HEK293 (cell line): ENCODE results near the gene ZNF528.

Experiments used
- CTCF ChIA-PET: fragments of 350-600 bp; formaldehyde crosslinking; extraction: SDS; loops from one replicate; lab custom pipeline; 2021; ENCODE audit warnings: antibody characterized with exemption; lab: Yijun Ruan, JAX
- POLR2A ChIA-PET: fragments of 300-600 bp; formaldehyde crosslinking; extraction: SDS; loops from one replicate; lab custom pipeline; 2020; ENCODE audit warnings: antibody characterized with exemption, inconsistent platforms; lab: Yijun Ruan, JAX
- H3K27ac ChIP-seq: fragments of 200-500 bp; sonication (Bioruptor generic); 2 replicates; pipeline ENCODE4 v1.5.1; 2014; ENCODE audit warnings: low read depth, low read length, control low read depth, inconsistent platforms; ENCODE audit errors: extremely low read depth
- H3K36me3 ChIP-seq, 2 experiments: fragments of 200-500 bp in 1 of 2; sonication (Bioruptor generic) in 1 of 2; 1 replicate in 1 of 2; 2 replicates in 1 of 2; pipeline ENCODE4 v1.5.1; 2014 to 2017; ENCODE audit warnings: inconsistent platforms in 2 of 2, low read length in 2 of 2; ENCODE audit not compliant: control insufficient read depth in 2 of 2, insufficient read depth in 1 of 2
- H3K4me1 ChIP-seq: fragments of 200-500 bp; sonication (Bioruptor generic); 2 replicates; pipeline ENCODE4 v1.5.1; 2014; ENCODE audit warnings: mild to moderate bottlenecking, low read length, inconsistent platforms; ENCODE audit not compliant: control insufficient read depth, insufficient read depth
- H3K4me3 ChIP-seq: 2 replicates; pipeline ENCODE4 v1.5.1; 2011; ENCODE audit warnings: low read depth, mild to moderate bottlenecking, control low read depth, low read length, moderate library complexity
- H3K9me3 ChIP-seq: fragments of 200-500 bp; sonication (Bioruptor generic); 2 replicates; pipeline ENCODE4 v1.5.1; 2014; ENCODE audit warnings: low read depth, low read length, inconsistent platforms; ENCODE audit not compliant: control insufficient read depth, insufficient read depth
- EGR2 ChIP-seq: fragments of 450-650 bp; formaldehyde crosslinking; IDR thresholded peaks from 2 replicates; pipeline ENCODE4 v1.5.1; 2016; ENCODE audit warnings: low read depth, missing biosample characterization, missing genetic modification characterization
- HOXA7 ChIP-seq: sonication (generic); formaldehyde crosslinking; IDR thresholded peaks from 2 replicates; pipeline ENCODE4 v1.8.1; 2022; ENCODE audit warnings: missing genetic modification reagents, borderline replicate concordance
- KLF16 ChIP-seq: fragments of 450-650 bp; formaldehyde crosslinking; IDR thresholded peaks from 2 replicates; pipeline ENCODE4 v1.5.1; 2017; ENCODE audit warnings: missing biosample characterization, missing genetic modification characterization
- KLF17 ChIP-seq: fragments of 450-650 bp; formaldehyde crosslinking; IDR thresholded peaks from 2 replicates; pipeline ENCODE4 v1.5.1; 2016; ENCODE audit warnings: missing biosample characterization, missing genetic modification characterization
- KLF8 ChIP-seq: fragments of 450-650 bp; formaldehyde crosslinking; IDR thresholded peaks from 2 replicates; pipeline ENCODE4 v1.5.1; 2016; ENCODE audit warnings: missing biosample characterization, missing genetic modification characterization
- KLF9 ChIP-seq: fragments of 450-650 bp; formaldehyde crosslinking; IDR thresholded peaks from 2 replicates; pipeline ENCODE4 v1.5.1; 2016; ENCODE audit warnings: missing biosample characterization, missing genetic modification characterization, low read depth
- PRDM4 ChIP-seq: fragments of 450-650 bp; formaldehyde crosslinking; IDR thresholded peaks from 2 replicates; pipeline ENCODE4 v1.5.1; 2017; ENCODE audit warnings: missing biosample characterization, missing genetic modification characterization
- SP2 ChIP-seq: fragments of 450-650 bp; formaldehyde crosslinking; IDR thresholded peaks from 2 replicates; pipeline ENCODE4 v1.5.1; 2016; ENCODE audit warnings: missing biosample characterization, missing genetic modification characterization
- SP3 ChIP-seq: fragments of 450-650 bp; formaldehyde crosslinking; IDR thresholded peaks from 2 replicates; pipeline ENCODE4 v1.5.1; 2016; ENCODE audit warnings: missing biosample characterization, missing genetic modification characterization
- WT1 ChIP-seq: fragments of 450-650 bp; formaldehyde crosslinking; IDR thresholded peaks from 2 replicates; pipeline ENCODE4 v1.5.1; 2016; ENCODE audit warnings: missing biosample characterization, missing genetic modification characterization
- ZBTB1 ChIP-seq: fragments of 450-650 bp; formaldehyde crosslinking; IDR thresholded peaks from 2 replicates; pipeline ENCODE4 v1.5.1; 2016; ENCODE audit warnings: missing biosample characterization, missing genetic modification characterization
- ZBTB21 ChIP-seq: fragments of 450-650 bp; formaldehyde crosslinking; IDR thresholded peaks from 2 replicates; pipeline ENCODE4 v1.5.1; 2017; ENCODE audit warnings: missing biosample characterization, missing genetic modification characterization
- ZBTB26 ChIP-seq: fragments of 450-650 bp; formaldehyde crosslinking; optimal IDR thresholded peaks from 2 replicates; pipeline ENCODE3; 2016; ENCODE audit warnings: missing biosample characterization, mild to moderate bottlenecking, missing genetic modification characterization
- ZNF155 ChIP-seq: fragments of 450-650 bp; formaldehyde crosslinking; IDR thresholded peaks from 2 replicates; pipeline ENCODE4 v1.5.1; 2016; ENCODE audit warnings: missing biosample characterization, missing genetic modification characterization
- ZNF169 ChIP-seq: fragments of 450-650 bp; formaldehyde crosslinking; IDR thresholded peaks from 2 replicates; pipeline ENCODE4 v1.5.1; 2016; ENCODE audit warnings: missing biosample characterization, missing genetic modification characterization
- ZNF239 ChIP-seq: fragments of 450-650 bp; formaldehyde crosslinking; IDR thresholded peaks from 2 replicates; pipeline ENCODE4 v1.5.1; 2016; ENCODE audit warnings: missing biosample characterization, missing genetic modification characterization
- ZNF324 ChIP-seq: fragments of 450-650 bp; formaldehyde crosslinking; IDR thresholded peaks from 2 replicates; pipeline ENCODE4 v1.5.1; 2016; ENCODE audit warnings: missing biosample characterization, missing genetic modification characterization
- ZNF335 ChIP-seq: fragments of 450-650 bp; formaldehyde crosslinking; conservative IDR thresholded peaks from 2 replicates; pipeline ENCODE4 v1.5.1; 2016; ENCODE audit warnings: missing biosample characterization, missing genetic modification characterization
- ZNF350 ChIP-seq: fragments of 450-650 bp; formaldehyde crosslinking; IDR thresholded peaks from 2 replicates; pipeline ENCODE4 v1.5.0; 2017; ENCODE audit warnings: missing biosample characterization, mild to moderate bottlenecking, missing genetic modification characterization
- ZNF391 ChIP-seq: fragments of 450-650 bp; formaldehyde crosslinking; IDR thresholded peaks from 2 replicates; pipeline ENCODE4 v1.5.1; 2016; ENCODE audit warnings: low read depth, missing biosample characterization, missing genetic modification characterization, borderline replicate concordance
- ZNF571 ChIP-seq: fragments of 450-650 bp; formaldehyde crosslinking; IDR thresholded peaks from 2 replicates; pipeline ENCODE4 v1.5.0; 2017; ENCODE audit warnings: missing biosample characterization, missing genetic modification characterization
- ZNF596 ChIP-seq: fragments of 450-650 bp; IDR thresholded peaks from 2 replicates; pipeline ENCODE4 v1.5.0; 2018; ENCODE audit warnings: missing biosample characterization, mild to moderate bottlenecking, missing genetic modification characterization, moderate library complexity
- ZNF692 ChIP-seq: fragments of 450-650 bp; formaldehyde crosslinking; IDR thresholded peaks from 2 replicates; pipeline ENCODE4 v1.5.1; 2016; ENCODE audit warnings: missing biosample characterization, missing genetic modification characterization
- ZNF701 ChIP-seq: fragments of 450-650 bp; formaldehyde crosslinking; IDR thresholded peaks from 2 replicates; pipeline ENCODE4 v1.5.1; 2016; ENCODE audit warnings: missing biosample characterization, missing genetic modification characterization
- ZNF777 ChIP-seq: fragments of 450-650 bp; formaldehyde crosslinking; IDR thresholded peaks from 2 replicates; pipeline ENCODE4 v1.5.1; 2017; ENCODE audit warnings: missing biosample characterization, missing genetic modification characterization, borderline replicate concordance
- ZNF837 ChIP-seq: fragments of 450-650 bp; formaldehyde crosslinking; IDR thresholded peaks from 2 replicates; pipeline ENCODE4 v1.5.1; 2016; ENCODE audit warnings: missing biosample characterization, missing genetic modification characterization
- ZNF843 ChIP-seq: fragments of 450-650 bp; formaldehyde crosslinking; IDR thresholded peaks from 2 replicates; pipeline ENCODE4 v1.5.1; 2016; ENCODE audit warnings: missing biosample characterization, missing genetic modification characterization

Gene ZNF528

GRCh38 chr19:52397310-52398080, at the start of gene ZNF528 (continued):
- TF ChIP-seq KLF16 (tag by site-specific recombination): peak; percentile 15; the same call in 1 of the 2 replicates
- TF ChIP-seq SP3 (tag by site-specific recombination): peak; percentile 23; the same call in 1 of the 2 replicates
- no peak for TF ChIP-seq ZNF571
- TF ChIP-seq SP2 (tag by site-specific recombination): peak; percentile 73
- TF ChIP-seq ZNF335 (tag by site-specific recombination): peak; percentile 88
- TF ChIP-seq ZNF350 (tag by site-specific recombination): no peak
- TF ChIP-seq PRDM4 (tag by site-specific recombination): 0 out of 2 replicates have a peak, but pooled peaks have one; percentile 27
- no peak for TF ChIP-seq WT1
- 0 out of 2 replicates have a peak, but pooled peaks have one; percentile 25 for TF ChIP-seq ZBTB21
- no peak for TF ChIP-seq ZNF596 (tag by site-specific recombination)
- TF ChIP-seq ZBTB26 (tag by site-specific recombination): peak; percentile 15
- no peak for TF ChIP-seq ZNF777
- peak; percentile 38; the same call in 1 of the 2 replicates for TF ChIP-seq ZNF324
- no peak for TF ChIP-seq ZNF701 (tag by site-specific recombination)
- 0 out of 2 replicates have a peak, but pooled peaks have one; percentile 49 for TF ChIP-seq ZNF169 (tag by site-specific recombination)
- peak; percentile 22; the same call in 1 of the 2 replicates for TF ChIP-seq KLF8 (tag by site-specific recombination)
- TF ChIP-seq KLF17: no peak
- TF ChIP-seq KLF9: no peak

- Histone ChIP-seq H3K9me3 (no peaks in the 10 kb centered on the region), H3K36me3 (no peaks in the 10 kb centered on the region), H3K4me3 (no peak overlapping the region), H3K4me1 (no peaks in the 10 kb centered on the region), H3K27ac (no peak overlapping the region)
- no peak for TF ChIP-seq ZNF391 (tag by site-specific recombination)
- TF ChIP-seq HOXA7 (CRISPR knock-in tag): no peak
- no peak for TF ChIP-seq ZNF155 (tag by site-specific recombination)
- no peak for TF ChIP-seq EGR2 (tag by site-specific recombination)
- no peak for TF ChIP-seq ZNF843 (tag by site-specific recombination)
- TF ChIP-seq ZNF837: no peak
- TF ChIP-seq ZNF692 (tag by site-specific recombination): no peak
- no peak for TF ChIP-seq ZBTB1 (tag by site-specific recombination)
- TF ChIP-seq ZNF239 (tag by site-specific recombination): no peak
- ChIA-PET CTCF (interaction anchor here (0.7 kb wide), 1 partner anchor 8 kb away, joined by 4 read pairs; no protein-coding TSS in a partner anchor), POLR2A (no interaction called here)
These were observed 46.1 kb upstream of the ZNF528 start for GRCh38 chr19:52351512-52351911.
